Natural killer cell (primary cell): ENCODE data around the gene DDX10. TPM values are rescaled to one million over a fixed set of nuclear protein-coding genes. Genes with fewer than 3 reads are reported as not detected.

Experiments
- ATAC-seq, 3 donors: fragments of 150-1000 bp in 2 of 3; fragments of 200-7000 bp in 1 of 3; cut with Tn5 transposase; 1 replicate in 1 of 3; 2 replicates in 2 of 3; pipeline ENCODE4 v1.10.0; 2021; ENCODE audit warnings: mild to moderate bottlenecking in 2 of 3, moderate library complexity in 2 of 3
- DNase-seq, 2 donors: peaks; one replicate each; pipeline versions ENCODE4 v3.0.0 to v3.0.0-alpha.2; 2013 to 2021; ENCODE audit warnings: mixed read lengths in 1 of 2
- H3K27ac ChIP-seq: one replicate; pipeline ENCODE4 v1.5.1; 2013; ENCODE audit warnings: mild to moderate bottlenecking, low read length
- H3K27me3 ChIP-seq: one replicate; pipeline ENCODE4 v1.6.1; 2013; ENCODE audit warnings: low read length; ENCODE audit not compliant: control insufficient read depth, insufficient read depth
- H3K36me3 ChIP-seq: one replicate; pipeline ENCODE4 v1.6.1; 2013; ENCODE audit warnings: low read length; ENCODE audit not compliant: control insufficient read depth, insufficient read depth
- H3K4me1 ChIP-seq: one replicate; pipeline ENCODE4 v1.6.1; 2013; ENCODE audit warnings: low read length; ENCODE audit not compliant: control insufficient read depth, insufficient read depth
- H3K4me3 ChIP-seq: one replicate; pipeline ENCODE4 v1.5.1; 2013; ENCODE audit warnings: low read length
- H3K9me3 ChIP-seq: one replicate; pipeline ENCODE4 v1.6.1; 2013; ENCODE audit warnings: low read length; ENCODE audit not compliant: control insufficient read depth, insufficient read depth
- H3K27ac Mint-ChIP-seq, 2 donors: one replicate each; pipeline ENCODE4 v1.8.0; 2022; ENCODE audit warnings: mild to moderate bottlenecking in 2 of 2, mixed read lengths in 2 of 2, moderate library complexity in 1 of 2
- H3K27me3 Mint-ChIP-seq, 2 donors: one replicate each; pipeline ENCODE4 v1.8.0; 2022; ENCODE audit warnings: low read depth in 2 of 2, mixed read lengths in 2 of 2
- H3K36me3 Mint-ChIP-seq: one replicate; pipeline ENCODE4 v1.8.0; 2022; ENCODE audit warnings: mixed read lengths
- H3K4me1 Mint-ChIP-seq, 2 donors: one replicate each; pipeline ENCODE4 v1.8.0; 2022; ENCODE audit warnings: mixed read lengths in 2 of 2
- H3K4me3 Mint-ChIP-seq: one replicate; pipeline ENCODE4 v1.8.0; 2022; ENCODE audit warnings: mild to moderate bottlenecking, moderate library complexity, mixed read lengths
- H3K9me3 Mint-ChIP-seq, 2 donors: one replicate each; pipeline ENCODE4 v1.8.0; 2022; ENCODE audit warnings: mixed read lengths in 2 of 2
- CTCF ChIP-seq: fragments of 200-600 bp; IDR thresholded peaks from one replicate; pipeline ENCODE4 v1.8.0; 2022; ENCODE audit warnings: antibody characterized with exemption
- WGBS: methylation state at CpG from one replicate; pipeline ENCODE4 v1.1.7; 2013; ENCODE audit warnings: missing lambda C conversion rate; ENCODE audit not compliant: insufficient coverage; 5-methylcytosine and 5-hydroxymethylcytosine counted together
- intact Hi-C: fragments of 100-400 bp; cut with micrococcal nuclease; formaldehyde crosslinking; loops from one replicate; pipeline ENCODE4 v1.14.2; 2022
- total RNA-seq, 4 donors: library from RNA; stranded (reverse); fragments of 120-200 nt in 1 of 4; gene quantifications; one replicate each; pipeline versions ENCODE4 v1.2.3 to v1.2.4, GENCODE V29; 2013 to 2022

The DDX10 gene
- total RNA-seq, 3 donors from 2014 or later (not counting 1 experiment from before 2014, with no cell fraction given) = 23.4 to 30.9 (median 24.9) TPM

DNA sequence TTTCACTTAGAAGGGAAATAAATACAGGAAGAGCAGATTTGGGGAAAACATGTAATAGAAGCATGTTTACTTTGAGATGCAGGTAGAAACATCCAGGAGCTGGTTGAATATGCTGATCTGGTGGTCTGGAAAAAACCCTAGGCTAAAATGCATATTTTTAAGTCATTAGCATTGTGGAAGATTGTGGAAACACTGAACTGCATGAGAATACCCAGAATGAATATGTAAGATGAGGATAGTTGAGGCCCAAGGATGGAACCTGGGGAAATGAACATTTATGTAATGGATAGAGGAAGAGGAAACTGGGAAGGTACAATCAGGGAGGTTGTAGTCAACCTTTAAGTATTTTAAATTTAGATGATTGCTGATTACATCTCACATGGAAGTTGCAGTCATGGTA lies 269.4 kb downstream of the DDX10 start:
- no peak overlapping the region for H3K27ac Mint-ChIP-seq
- H3K4me3 Mint-ChIP-seq = no peak overlapping the region
- no peaks in the 10 kb centered on the region for H3K27me3 Mint-ChIP-seq
- H3K4me3 ChIP-seq = no peak overlapping the region
- no peak overlapping the region for H3K27ac ChIP-seq
- no peaks in the 10 kb centered on the region for H3K4me1 ChIP-seq
- no peak for ATAC-seq
- TF ChIP-seq CTCF = no peak
- no peak for DNase-seq
- H3K36me3 Mint-ChIP-seq = no peaks in the 10 kb centered on the region
- H3K27me3 ChIP-seq = no peaks in the 10 kb centered on the region
- no peaks in the 10 kb centered on the region for H3K9me3 Mint-ChIP-seq
- no peaks in the 10 kb centered on the region for H3K36me3 ChIP-seq
- no peaks in the 10 kb centered on the region for H3K9me3 ChIP-seq
- H3K4me1 Mint-ChIP-seq = peaks cover 0 to 4% of the 10 kb centered on the region in 2 donors
- intact Hi-C loops = no loop called here

DNA sequence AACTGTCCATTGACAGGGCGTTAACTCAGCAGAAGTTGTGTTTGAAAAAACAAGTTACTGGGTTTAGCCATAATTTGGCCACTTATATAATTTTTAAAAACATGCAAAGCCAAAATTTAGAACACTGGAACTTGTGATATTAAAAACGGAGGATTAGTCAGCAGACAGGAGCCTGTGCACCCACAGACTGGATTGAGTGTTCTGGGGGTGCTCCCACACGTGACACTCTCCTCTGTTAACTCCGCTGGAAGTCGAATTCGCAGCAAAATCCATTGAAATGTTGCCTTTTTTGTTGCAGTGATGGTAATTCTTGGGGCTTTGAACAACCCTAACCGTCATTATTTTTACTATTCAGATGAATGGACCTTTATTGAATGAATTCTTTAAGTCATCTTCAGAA lies 269.8 kb downstream of the DDX10 start:
- 100% methylated on average over 6 of the region's 7 CpGs for WGBS
- TF ChIP-seq CTCF = no peak
- no peaks in the 10 kb centered on the region for H3K27me3 Mint-ChIP-seq
- Histone ChIP-seq H3K4me3 (no peak overlapping the region), H3K4me1 (no peaks in the 10 kb centered on the region), H3K27me3 (no peaks in the 10 kb centered on the region), H3K9me3 (no peaks in the 10 kb centered on the region), H3K36me3 (peaks cover under 1% of the 10 kb centered on the region), H3K27ac (no peak overlapping the region)
- DNase-seq (no peak), ATAC-seq (no peak)
- peaks cover under 1% of the 10 kb centered on the region for H3K36me3 Mint-ChIP-seq
- H3K27ac Mint-ChIP-seq = no peak overlapping the region
- H3K9me3 Mint-ChIP-seq = no peaks in the 10 kb centered on the region
- peaks cover 0 to 4% of the 10 kb centered on the region in 2 donors for H3K4me1 Mint-ChIP-seq
- H3K4me3 Mint-ChIP-seq = no peak overlapping the region
- intact Hi-C loops = no loop called here

DNA sequence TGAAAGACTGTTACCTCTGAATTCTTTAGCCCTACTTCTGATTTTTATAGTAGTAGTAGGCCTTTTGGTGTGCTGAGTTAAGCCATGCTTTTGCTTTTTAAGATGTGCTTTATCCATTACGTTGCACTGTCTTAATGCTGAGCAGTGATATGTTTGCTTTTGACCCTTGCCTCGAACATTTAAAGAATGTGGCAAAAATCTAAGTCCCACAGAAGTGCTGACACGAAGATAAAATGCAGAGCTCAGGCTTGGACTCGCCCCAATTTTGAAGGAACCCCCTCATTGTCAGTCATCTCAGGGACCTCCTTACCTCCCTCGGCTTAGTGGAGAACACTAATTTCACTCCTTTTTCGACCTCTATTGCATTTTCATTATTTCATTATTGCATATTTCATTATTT lies 272.9 kb downstream of the DDX10 start:
- Mint-ChIP-seq H3K4me1 (peaks cover 0 to 3% of the 10 kb centered on the region in 2 donors), H3K36me3 (peaks cover 15% of the 10 kb centered on the region), H3K9me3 (no peaks in the 10 kb centered on the region), H3K4me3 (no peak overlapping the region), H3K27me3 (no peaks in the 10 kb centered on the region), H3K27ac (no peak overlapping the region)
- TF ChIP-seq CTCF = no peak
- Histone ChIP-seq H3K9me3 (no peaks in the 10 kb centered on the region), H3K4me1 (no peaks in the 10 kb centered on the region), H3K27me3 (no peaks in the 10 kb centered on the region), H3K4me3 (no peak overlapping the region), H3K36me3 (peaks cover 11% of the 10 kb centered on the region), H3K27ac (no peak overlapping the region)
- DNase-seq (no peak), ATAC-seq (no peak)
- intact Hi-C loops = no loop called here
- 93% methylated on average over 5 of the region's 6 CpGs for WGBS

GRCh38 chr11:108938604-108939003 lies 273.7 kb downstream of the DDX10 start:
- Mint-ChIP-seq H3K27me3 (no peaks in the 10 kb centered on the region), H3K4me1 (no peaks in the 10 kb centered on the region), H3K9me3 (no peaks in the 10 kb centered on the region), H3K4me3 (no peak overlapping the region), H3K36me3 (peaks cover 15% of the 10 kb centered on the region), H3K27ac (no peak overlapping the region)
- 95% methylated on average over 1 of the region's 1 CpG for WGBS
- no peak for TF ChIP-seq CTCF
- Histone ChIP-seq H3K9me3 (no peaks in the 10 kb centered on the region), H3K4me3 (no peak overlapping the region), H3K4me1 (no peaks in the 10 kb centered on the region), H3K27me3 (no peaks in the 10 kb centered on the region), H3K27ac (no peak overlapping the region), H3K36me3 (peaks cover 11% of the 10 kb centered on the region)
- DNase-seq (no peak), ATAC-seq (no peak)
- intact Hi-C loops = no loop called here
